A549 treated with DMSO at 1 μM for 4 hours (cell line): ENCODE data around the gene BMI1. TPM values are rescaled to one million over a fixed set of nuclear protein-coding genes. Genes with fewer than 3 reads are reported as not detected.

Experiments
- total RNA-seq: library from RNA; stranded (reverse); fragments of 200-300 nt; extraction: Qiagen RNA extraction; gene quantifications from 5 replicates; pipeline ENCODE4 v1.2.3, GENCODE V29; 2022; ENCODE audit warnings: low read depth

The BMI1 gene
- total RNA-seq: 32.6 to 49.9 TPM (median 41.1 TPM) in 5 replicates

DNA sequence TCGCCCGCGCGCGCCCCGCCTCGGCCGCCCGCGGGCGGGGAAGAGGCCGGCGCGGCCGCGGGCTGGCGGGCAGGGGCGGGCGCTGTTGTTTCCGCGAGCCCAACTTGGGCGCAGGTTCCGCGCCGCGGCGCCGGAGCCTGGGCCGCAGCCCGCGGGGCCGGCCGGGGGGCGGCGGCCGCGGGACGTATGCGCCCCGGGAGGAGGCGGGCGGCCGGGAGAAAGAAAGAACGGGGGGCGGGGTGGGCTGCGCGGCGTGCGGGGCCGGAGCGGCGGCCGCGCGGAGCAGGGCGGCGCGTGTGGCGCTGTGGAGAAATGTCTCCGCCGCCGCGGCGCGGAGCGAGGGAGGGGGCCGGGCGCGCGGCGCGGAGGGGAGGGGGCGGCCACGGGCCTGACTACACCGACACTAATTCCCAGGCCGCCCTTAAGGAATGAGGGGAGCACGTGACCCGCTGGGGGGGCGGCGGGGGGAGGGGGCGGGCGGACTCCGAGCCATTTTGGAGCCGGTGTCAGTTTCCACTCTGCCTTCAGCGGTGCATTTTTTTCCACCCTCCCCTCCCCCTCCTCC, at the start of gene BMI1:
Gene BMI1 (plus strand): TSS at position 509 of the 565 bp plus-strand sequence. CDS start 5,351 bp downstream, outside the sequence.

DNA sequence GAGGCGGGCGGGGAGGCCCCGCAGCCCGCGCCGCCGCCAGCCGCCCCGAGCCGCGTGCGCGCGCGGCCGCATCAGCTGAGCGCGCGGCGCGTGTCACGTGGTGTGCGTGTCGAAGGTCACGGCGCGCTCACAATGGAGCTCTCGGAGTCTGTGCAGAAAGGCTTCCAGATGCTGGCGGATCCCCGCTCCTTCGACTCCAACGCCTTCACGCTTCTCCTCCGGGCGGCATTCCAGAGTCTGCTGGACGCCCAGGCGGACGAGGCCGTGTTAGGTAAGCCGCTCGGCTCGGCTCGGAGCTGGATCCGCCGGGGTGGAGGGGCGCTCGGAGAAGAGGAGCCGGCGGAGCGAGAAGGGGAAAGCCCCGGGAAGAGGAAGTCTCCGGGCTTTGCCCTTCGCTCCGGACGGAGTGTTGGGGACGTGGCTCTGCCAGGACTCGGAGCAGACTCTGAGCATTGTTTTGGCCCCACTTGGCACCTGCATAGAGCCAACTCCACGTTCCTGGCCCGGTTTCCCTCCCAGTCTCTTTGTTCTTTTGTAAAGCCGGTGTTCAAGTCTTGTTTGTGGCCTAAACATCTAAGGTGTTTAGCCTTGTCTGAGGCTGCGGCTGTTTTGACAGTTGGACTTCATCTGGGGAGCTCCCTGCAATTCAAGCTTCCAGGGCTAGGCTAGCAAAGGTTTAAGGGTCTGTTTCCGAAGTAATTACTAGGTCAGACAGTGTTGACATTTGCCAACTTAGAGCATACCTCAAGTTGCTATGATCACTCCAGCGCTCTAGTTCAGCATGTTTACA, 4.4 kb upstream of the BMI1 start, which contains the start of gene COMMD3:
Gene COMMD3 (plus strand): TSS at position 103 of the 790 bp plus-strand sequence. CDS start 30 bp downstream, at position 133.

DNA sequence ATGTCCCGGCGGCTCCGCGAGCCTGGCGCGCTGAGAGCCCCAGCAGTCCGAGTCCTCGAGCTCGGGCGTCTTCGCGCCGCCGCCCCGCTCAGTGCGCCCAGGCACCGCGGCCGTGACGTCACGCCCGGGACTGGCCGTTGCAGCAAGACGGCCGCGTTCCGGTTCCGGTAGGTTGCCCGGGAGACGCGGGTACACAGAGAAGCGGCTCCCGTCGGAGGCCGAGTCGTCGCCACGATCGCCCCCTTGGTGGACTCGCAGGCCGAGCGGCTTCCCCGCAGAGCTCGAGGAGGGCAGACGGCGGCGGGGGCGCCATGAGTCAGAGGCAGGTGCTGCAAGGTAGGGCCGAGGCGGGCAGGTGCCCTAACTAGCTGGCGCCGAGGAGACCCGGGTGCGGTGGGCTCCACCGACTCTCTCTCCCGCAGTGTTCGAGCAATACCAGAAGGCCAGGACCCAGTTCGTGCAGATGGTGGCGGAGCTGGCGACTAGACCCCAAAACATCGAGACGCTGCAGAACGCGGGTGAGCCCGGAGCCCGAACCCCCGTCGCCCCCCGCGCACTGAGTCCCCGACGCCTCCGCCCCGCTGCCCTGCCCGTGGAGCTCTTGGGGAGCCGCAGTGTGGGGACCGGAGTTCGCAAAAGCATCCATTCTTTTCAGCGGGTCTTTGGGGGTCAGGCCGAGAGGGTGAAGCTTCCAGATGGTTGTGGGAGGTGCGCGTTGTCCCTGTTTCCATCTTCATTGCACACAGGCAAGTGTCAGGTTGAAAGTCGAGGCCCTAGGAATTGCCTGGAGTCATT, 24.6 kb downstream of the BMI1 start, which contains the start of gene SPAG6:
Gene SPAG6 (plus strand): TSS at position 196 of the 795 bp plus-strand sequence. CDS start 116 bp downstream, at position 312.

Other genes with a start within 250 kb of the BMI1 start
- gene EBLN1, start 103.1 kb upstream of the BMI1 start, total RNA-seq: 0.19 TPM in 1 of 5 replicates, not detected in the others
- gene COMMD3, start 4.7 kb upstream of the BMI1 start, total RNA-seq: 47.6 to 57.0 TPM (median 51.3 TPM) in 5 replicates
- gene SPAG6, start 24.4 kb downstream of the BMI1 start, total RNA-seq: not detected in 5 replicates